ENCODE data around the gene GRB2.
"Not testable (repeated sequence)": the region's sequence is repeated elsewhere in the genome, so short reads cannot be mapped to it uniquely, and the experiment has no call there.

The GRB2 gene

DNA sequence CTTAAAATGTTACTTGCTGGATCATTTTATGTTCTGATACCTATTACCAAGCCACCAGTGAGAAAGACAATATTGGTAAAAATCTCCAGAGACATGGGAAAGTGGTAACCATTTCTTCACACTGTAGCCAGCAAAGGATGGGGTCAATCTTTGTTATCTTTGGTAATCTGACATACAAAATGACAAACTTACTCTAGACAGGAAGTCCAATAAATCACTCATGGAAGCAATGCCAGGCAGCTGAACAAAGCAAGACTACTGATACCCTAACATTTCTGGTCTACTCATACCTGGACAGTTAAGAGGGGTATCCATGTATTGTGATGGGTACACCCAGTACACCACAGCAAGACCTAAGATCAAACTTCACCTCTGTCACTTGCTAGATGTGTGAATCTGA is 19.0 kb downstream of the GRB2 start:
- no peak for DNase-seq (ENCODE audit: low read depth)

DNA sequence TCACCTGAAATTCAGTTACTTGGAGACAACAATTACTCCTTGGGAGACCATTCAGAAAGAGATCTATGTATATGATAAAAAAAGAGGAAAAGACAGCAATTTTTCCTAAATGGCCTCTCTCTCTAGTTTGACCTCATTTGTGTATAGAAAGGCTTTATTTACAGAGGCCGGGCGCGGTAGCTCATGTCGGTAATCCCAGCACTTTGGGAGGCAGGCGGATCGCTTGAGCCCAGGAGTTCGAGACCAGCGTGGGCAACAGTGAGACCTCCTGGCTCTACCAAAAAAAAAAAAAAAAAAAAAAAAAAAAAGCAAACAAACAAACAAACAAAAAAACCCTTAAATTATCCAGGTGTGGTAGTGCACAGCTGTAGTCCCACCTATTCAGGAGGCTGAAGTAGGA is 20.7 kb downstream of the GRB2 start:
- DNase-seq (ENCODE audit: low read depth): no peak

DNA sequence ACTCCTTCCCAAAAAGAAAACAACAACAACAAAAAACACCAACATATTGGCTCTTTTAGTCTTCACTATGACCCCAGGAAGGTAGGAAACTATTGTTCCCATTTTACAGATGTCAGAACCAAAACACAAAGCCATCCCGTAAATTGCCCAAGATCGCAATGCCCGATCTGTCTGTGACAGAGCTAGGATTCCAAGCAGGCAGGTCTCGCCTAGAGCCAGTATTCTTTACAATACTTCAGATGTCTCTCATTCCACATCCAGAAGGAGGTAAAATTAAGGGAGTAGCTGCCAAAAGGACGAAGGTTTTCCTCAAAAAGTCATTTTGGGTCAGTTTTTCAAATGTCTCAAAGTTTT is 21.7 kb downstream of the GRB2 start:
- DNase-seq (ENCODE audit: low read depth): no peak

DNA sequence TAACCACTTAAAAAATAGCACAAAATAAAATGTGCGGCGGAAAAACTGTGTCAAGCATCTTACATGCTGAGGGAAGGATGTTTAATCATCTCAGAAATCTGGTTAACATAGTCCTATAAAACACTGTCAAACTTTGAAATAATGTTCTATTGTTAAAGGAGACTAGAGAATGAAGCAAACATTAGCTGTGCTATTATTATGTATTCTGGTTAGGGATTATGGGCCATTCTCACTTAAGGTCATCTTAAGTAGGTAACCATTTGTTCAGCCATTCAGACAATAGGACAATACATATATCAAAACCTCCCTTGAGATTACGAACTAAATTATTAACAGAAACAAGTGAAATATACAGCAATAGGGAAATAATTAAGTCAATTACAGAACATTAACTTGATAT is 24.7 kb downstream of the GRB2 start:
- no peak for DNase-seq (ENCODE audit: low read depth)

DNA sequence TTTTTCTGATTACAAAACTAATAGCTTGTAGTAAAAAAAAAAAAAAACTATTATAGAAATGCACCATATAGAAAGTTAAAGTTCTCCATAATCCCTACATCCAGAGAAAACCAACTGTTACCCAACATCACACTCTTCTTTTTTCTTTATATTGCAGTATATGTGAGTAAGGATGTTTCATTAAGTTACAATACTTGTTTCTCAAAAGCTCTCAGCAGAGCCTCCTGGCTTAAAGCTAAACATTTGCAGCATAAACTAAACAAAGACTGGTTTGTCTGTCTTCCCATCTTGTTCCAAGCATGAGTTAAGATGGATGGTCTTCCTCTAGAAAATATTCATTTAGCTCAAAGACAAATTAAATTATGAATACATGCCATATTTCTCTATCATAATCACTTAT is 25.2 kb downstream of the GRB2 start:
- no peak for DNase-seq (ENCODE audit: low read depth)

DNA sequence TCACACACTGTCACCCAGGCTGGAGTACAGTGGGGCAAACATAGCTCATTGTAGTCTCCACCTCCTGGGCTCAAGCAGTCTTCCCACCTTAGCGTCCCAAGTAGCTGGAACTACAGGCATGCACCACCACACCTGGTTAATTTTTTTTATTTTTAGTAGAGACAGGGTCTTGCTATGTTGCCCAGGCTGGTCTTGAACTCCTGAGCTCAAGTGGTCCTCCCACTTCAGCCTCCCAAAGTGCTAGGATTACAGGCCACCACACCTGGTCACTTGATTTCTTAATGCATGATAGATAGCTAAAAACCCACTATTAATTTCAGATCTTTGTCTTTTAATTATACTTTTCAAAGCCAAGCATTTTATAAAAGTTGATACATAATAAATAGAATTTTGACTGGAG is 26.1 kb downstream of the GRB2 start:
- DNase-seq (ENCODE audit: low read depth): not testable (repeated sequence)

DNA sequence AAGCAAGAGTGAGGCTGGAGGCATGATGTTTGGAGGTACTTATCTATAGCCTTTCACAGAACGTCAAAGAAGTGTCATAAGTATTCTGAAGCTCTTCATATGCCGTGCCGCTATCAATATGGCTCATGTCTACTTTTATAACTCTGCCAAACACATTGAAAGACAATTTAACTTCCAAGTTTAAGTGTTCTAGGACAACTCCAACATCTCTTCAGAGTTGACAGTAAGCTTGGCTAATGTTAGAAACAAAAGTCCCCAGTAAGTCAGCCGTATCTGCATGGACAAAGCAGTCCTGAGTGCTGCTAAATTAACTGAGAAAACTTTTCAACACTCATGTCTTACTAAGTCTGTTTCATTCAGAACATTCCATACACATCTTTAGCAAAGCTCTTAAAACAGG is 32.2 kb downstream of the GRB2 start:
- DNase-seq (ENCODE audit: low read depth): no peak

DNA sequence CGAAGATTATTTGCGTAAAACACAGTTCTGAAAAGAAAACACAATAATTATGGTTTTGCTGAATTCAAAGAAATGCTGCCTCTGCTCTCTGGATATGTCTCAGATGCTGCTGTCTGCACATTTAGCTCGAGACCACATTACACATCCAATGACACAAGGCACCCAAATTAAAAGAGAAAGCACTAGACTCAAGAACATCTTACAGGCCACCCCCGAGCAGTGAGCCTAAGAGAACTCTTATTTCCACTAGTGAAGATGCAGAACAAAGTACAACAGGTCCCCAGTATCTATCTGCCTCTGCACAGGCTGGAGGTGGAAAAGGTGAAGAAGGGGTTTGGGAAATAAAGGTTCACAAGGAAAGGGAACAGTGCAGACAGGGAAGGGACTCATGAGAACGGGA is 33.5 kb downstream of the GRB2 start:
- DNase-seq (ENCODE audit: low read depth): no peak

DNA sequence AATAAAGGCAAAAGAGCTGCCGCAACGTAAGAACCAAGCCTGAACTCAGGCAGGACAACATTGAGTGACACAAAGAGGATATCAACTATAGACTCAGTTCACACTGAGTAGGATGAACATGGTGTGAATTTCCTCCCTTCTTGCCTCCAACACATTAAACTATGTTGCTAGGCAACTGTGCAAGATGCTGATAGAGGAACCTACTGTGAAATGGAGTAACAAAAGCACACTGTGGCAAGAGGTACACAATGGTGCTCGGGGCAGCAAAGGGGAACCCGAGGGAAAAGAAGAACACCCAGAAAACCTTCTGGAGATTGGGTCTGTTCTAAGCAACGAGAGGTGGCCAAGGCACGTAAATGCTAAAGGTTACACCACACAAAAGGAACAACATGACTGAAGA is 34.1 kb downstream of the GRB2 start:
- no peak for DNase-seq (ENCODE audit: low read depth)

DNA sequence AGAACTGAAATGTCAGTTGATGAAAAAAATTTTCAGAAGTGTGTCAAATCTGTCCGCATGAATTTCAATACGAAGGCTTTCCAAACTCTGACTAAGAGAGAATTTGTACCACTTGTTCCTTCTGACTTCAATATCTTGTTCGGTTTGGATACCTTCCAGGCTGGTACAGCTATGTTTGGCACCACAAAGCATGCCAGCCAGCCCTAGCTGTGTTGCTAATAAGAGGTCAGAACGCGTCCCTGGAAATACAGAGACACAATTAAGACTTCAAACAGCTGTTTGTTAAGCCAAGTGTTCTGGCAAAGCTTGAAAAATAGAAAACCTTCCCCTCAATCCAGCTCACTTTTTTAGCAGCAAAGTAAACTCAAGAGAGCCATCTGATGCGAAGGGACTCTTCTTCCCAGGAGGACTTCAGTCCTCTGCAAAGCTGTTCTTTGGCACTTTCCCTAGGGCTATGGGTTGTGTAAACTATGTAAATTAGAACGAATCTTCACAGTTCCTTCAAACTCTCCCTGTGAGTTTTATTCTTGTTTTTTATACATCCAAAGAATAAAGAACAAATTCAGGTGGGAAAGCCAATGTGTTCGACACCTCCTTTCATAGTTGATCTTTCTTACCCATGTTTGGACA is 35.1 kb downstream of the GRB2 start:
- DNase-seq (ENCODE audit: low read depth): no peak

DNA sequence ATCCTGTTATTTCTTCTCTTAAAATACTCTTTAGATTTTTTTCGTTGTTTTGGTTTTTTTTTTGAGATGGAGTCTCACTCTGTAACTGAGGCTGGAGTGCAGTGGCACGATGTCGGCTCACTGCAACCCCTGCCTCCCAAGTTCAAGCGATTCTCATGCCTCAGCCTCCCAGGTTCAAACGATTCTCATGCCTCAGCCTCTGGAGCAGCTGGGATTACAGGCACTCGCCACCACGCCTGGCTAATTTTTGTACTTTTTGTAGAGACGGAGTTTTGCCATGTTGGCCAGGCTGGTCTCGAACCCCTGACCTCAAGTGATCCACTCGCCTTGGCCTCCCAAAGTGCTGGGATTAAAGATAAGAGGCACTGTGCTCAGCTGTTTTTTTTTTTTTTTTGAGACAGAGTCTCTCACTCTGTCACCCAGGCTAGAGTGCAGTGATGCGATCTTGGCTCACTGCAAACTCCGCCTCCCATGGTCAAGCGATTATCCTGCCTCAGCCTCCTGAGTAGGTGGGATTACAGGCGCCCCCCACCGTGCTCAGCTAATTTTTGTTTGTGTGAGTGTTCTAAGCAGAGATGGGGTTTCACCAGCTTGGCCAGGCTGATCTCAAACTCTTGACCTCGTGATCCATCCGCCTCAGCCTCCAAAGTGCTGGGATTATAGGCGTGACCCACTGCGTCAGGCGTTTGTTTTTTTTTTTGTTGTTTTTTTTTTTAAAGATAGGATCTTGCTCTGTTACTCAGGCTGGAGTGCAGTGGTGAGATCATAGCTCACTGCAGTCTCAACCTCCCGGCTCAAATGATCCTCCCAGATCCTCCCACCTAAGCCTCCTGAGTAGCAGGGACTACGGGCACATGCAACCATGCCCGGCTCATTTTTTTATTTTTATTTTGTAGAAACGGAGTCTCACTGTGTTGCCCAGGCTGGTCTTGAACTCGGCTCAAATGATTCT is 37.4 kb downstream of the GRB2 start:
- DNase-seq (ENCODE audit: low read depth): peak; percentile 30

DNA sequence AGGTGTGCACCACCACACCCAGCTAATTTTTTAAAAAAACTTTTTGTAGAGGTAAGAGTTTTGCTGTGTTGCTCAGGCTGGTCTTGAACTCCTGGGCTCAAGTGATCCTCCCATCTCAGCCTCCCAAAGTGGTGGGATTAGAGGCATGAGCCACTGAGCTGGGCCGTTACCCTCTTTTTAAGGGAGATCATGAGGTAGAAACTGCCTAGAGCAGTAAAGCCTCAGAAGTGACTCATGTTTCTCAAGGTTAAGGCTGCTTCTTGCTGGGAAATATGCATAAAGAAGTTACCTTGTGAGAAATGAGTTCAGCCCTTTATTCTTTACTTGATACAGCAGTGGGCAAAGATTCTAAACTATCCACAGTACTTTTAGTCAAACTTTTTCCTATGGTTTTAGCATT is 38.2 kb downstream of the GRB2 start:
- peak; percentile 81 for DNase-seq (ENCODE audit: low read depth)

DNA sequence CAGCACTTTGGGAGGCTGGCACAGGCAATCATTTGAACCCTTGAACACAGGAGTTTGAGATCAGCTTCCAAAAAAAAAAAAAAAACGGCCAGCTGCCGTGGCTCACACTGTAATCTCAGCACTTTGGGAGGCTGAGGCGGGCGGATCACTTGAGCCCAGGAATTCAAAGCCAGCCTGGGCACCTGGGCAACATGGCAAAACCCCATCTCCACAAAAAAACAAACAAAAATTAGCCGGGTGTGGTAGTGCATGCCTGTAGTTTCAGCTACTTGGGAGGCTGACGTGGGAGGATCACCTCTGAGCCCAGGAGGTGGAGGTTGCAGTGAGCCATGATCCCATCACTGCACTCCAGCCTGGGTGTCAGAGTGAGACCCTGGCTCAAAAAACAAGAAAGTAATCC is 39.0 kb downstream of the GRB2 start:
- DNase-seq (ENCODE audit: low read depth): no peak

DNA sequence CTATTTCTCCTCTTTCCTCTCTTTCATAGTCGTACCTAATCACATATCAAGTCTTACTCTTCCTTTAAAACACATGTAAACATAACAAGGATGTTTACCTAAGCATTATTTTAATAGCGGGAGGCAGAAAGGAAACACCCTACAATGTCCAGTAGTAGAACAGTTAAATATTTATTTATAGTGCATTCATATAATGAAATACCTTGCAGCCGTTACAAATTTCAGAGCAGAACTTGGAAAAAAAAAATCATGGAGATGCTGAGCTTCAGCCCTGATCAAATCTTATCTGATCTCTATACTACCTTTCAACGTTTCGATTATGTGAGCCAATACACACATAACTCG is 39.6 kb downstream of the GRB2 start:
- DNase-seq (ENCODE audit: low read depth): no peak

DNA sequence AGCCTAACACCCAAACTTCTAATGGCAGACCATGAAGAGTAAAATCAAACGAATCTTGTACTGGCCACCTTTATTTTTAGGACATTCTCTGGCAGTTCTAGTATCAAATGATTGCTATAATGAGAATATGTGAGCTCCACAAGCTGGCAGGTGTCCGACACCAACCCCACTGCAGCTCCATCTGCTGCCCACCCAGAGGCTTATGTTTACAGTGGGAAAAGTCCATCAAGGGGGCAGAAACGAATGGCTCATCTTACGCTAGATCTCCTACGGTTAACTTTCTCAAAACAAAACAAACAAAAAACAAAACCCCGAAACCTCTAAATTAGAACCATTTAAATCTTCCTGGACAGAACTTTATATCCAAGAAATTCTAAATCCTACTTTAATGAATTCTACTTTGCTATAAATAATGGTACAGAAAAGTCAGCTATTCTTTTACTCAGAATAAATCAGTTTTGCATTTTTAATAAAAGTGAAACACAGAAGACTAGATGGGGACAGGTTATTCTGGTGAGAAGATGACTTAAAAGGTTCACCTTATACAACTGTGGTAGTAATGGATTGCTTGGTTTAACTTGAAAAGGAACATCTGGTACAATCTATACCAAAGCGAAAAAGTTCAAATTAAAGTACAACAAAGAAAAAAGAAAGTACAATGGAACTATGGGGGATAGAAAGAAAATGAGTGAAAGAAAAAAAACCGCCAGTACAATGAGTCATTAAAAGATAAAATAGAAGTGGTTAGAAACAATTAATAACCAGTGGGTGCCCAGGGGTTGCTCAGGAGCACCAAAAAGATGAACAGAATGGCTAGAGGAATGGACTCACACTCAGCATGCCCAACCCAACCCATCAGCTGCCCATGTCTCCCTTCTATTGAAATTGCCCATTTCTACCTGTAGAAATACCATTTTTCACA is 40.2 kb downstream of the GRB2 start:
- DNase-seq (ENCODE audit: low read depth): peak; percentile 53

DNA sequence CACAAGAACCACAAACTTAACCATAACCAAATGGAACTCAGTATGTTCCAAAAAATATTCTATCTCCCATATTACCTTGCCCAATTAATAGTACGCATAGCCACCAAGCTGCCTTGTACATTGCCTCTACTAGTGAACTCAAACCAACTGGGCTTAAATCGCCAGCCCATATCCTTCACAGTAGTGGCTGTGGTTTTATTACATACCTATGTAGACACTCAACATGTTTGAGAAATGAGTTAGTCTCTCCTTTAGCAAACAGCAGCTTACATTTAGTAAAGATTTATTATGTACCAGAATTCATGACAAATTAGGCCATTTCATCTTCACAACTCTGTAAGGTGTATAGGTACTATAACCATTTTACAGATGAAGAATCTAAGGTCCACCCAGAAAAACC is 41.4 kb downstream of the GRB2 start:
- DNase-seq (ENCODE audit: low read depth): peak; percentile 92

DNA sequence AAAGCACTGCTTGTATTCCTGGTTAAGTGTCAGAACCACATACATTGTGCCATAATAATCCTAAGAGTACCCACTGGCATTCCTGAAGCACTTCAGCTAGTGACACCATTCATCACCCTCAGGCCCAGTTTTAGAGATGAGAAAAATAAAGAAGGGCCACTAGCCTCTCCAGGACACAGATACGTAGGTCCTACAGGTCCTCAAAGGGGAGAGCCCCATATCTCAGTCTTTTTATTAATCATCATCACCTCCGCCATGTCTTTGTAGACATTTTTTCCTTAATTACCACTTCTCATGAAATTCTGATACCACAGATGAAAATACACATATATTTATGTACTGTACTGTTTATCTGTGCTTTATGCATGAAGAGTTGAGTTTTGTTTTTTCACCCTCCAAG is 43.5 kb downstream of the GRB2 start:
- no peak for DNase-seq (ENCODE audit: low read depth)

DNA sequence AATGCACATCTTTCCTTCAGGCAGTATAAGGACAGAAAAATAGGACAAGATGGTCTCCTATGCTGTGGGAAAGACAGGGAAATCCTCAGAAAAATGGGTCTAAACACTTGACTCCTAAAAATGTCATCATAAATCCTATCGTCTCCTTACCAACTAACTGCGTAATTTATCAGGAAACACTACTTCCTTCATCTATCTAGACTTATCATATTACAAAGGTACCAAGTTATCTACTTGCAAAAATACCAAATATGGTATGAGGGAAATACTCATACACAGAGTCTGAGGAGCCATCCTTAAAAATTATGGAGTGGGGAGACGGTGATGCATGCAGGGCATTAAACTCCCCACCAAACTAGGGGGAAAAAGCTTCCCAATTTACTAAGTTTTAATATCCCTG is 44.1 kb downstream of the GRB2 start:
- no peak for DNase-seq (ENCODE audit: low read depth)

DNA sequence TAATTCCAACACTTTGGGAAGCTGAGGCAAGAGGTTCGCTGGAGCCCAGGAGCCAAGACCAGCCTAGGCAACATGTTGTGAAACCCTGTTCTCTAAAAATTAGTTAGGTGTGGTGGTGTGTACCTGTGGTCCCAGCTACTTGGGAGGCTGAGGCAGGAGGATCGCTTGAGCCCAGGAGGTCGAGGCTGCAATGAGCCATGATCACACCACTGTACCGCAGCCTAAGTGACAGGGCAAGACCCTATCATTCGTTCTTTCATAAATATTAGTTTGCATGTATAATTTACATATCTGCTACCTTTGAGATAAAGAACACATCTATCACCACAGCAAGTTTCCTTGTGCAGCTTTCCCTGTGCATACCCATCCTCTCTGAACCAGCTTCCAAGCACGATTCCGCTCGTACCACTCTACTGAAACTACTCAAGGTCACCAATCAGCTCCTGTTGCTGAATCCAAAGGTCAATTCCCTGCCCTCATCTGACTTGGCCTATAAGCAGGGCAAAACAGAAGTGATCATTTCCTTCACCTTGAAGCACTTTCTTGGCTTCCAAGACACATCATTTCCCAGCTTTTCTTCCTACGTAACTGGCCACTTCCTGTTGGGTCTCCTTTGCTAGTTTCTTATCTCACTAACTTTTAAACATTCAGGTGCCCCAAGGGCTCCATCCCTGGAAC is 49.1 kb downstream of the GRB2 start:
- no peak for DNase-seq (ENCODE audit: low read depth)

DNA sequence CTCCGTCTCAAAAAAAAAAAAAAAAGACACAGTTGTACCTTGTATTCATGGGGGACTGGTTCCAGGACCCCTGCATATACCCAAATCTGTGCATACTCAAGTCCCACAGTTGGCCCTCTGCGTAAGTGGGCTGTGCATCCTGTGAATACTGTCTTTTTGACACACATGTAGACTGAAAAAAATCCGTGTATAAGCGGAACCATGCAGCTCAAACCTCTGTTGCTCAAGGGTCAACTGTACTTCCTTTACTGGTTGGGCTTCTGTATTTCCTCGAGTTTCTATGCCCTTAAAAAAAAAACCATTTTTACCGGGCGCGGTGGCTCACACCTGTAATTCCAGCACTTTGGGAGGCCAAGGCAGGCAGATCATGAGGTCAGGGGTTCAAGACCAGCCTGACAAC is 52.3 kb downstream of the GRB2 start:
- DNase-seq (ENCODE audit: low read depth): no peak

DNA sequence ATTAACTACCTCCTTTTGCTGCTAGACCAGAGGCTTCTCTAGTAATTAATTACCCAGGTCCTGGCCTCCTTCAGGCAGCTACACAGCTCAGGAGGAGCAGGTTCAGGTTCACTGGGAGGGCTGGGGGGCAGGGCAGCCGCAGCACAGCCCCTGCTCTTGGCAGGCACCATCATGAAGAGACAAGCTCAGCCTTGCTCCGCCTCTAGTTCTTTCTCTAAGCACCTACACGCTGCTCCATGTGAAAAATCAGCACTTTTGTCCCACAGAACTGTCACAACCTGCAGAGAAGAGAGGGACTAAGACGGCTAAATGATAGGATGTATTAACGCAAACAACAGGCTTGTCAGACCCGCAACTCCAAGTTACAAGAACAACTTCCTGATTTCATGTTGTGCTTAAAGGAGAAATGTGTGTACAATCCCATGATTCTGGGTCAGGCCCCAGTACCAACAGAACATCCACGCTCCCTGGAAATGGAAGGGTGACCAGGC is 53.4 kb downstream of the GRB2 start:
- no peak for DNase-seq (ENCODE audit: low read depth)

DNA sequence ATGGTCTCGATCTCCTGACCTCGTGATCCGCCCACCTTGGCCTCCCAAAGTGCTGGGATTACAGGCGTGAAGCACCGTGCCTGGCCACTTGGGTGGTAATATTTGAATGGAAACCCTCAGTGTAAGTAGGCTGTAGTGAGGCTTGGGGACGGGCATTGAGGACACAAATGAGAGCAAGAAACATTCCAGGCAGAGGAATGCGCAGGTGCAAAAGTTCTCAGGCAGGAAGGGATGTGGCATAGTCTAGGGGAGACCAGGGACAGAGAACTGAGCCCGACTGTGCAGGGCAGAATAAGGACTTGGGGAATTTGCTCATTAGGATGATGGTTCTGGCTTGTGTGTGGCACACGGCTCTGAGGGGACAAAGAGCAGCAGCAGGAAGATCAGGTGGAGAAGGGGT is 54.8 kb downstream of the GRB2 start:
- DNase-seq (ENCODE audit: low read depth): no peak
